SK-N-SH (cell line): ENCODE measurements around the gene CENPE. TPM values are rescaled to one million over a fixed set of nuclear protein-coding genes. Genes with fewer than 3 reads are reported as not detected.
A peak's percentile ranks its signal among the peaks of the same experiment; 100 is the strongest.
"Not testable (repeated sequence)": the region's sequence is repeated elsewhere in the genome, so short reads cannot be mapped to it uniquely, and the experiment has no call there.

ENCODE experiments used
- CTCF ChIA-PET: fragments of 300-600, 350-600 bp; formaldehyde crosslinking; extraction: SDS; loops from one replicate; lab custom pipeline; 2021; lab: Yijun Ruan, JAX
- POLR2A ChIA-PET: fragments of 350-600 bp; sonication (Branson Sonifier 250); formaldehyde crosslinking; extraction: SDS; loops from one replicate; lab custom pipeline; 2020; ENCODE audit warnings: antibody characterized with exemption, inconsistent platforms; lab: Yijun Ruan, JAX
- DNase-seq: peaks from one replicate; pipeline ENCODE4 v3.0.0; 2012
- H2AFZ ChIP-seq: fragments of 200-600 bp; sonication (generic); 2 replicates; pipeline ENCODE4 v1.8.1; 2016; ENCODE audit warnings: antibody characterized with exemption, mild to moderate bottlenecking, low read depth
- H3F3A ChIP-seq: fragments of 200-600 bp; sonication (generic); replicated peaks from 2 replicates; pipeline ENCODE3; 2016; ENCODE audit warnings: antibody characterized with exemption, mild to moderate bottlenecking; ENCODE audit not compliant: insufficient read depth
- H3K27ac ChIP-seq, 2 experiments: fragments of 200-500 bp in 1 of 2; fragments of 200-600 bp in 1 of 2; sonication (Bioruptor generic) in 1 of 2; sonication (generic), shearing (Covaris generic) in 1 of 2; 2 replicates each; pipeline versions ENCODE4 v1.5.1 to v1.6.1; 2014 to 2016; ENCODE audit warnings: low read depth in 2 of 2, inconsistent platforms in 1 of 2, low read length in 1 of 2, mild to moderate bottlenecking in 1 of 2, mixed read lengths in 1 of 2
- H3K27me3 ChIP-seq: fragments of 200-600 bp; sonication (generic), shearing (Covaris generic); 2 replicates; pipeline ENCODE4 v1.6.1; 2016; ENCODE audit warnings: mixed run types; ENCODE audit not compliant: insufficient read depth
- H3K36me3 ChIP-seq, 2 experiments: fragments of 200-500 bp in 1 of 2; fragments of 200-600 bp in 1 of 2; sonication (Bioruptor generic) in 1 of 2; sonication (generic) in 1 of 2; replicated peaks in 1 of 2; 2 replicates each; pipeline versions ENCODE3 to v1.5.1; 2014 to 2016; ENCODE audit warnings: low read length in 1 of 2, mild to moderate bottlenecking in 1 of 2; ENCODE audit not compliant: insufficient read depth in 2 of 2, control insufficient read depth in 1 of 2
- H3K4me1 ChIP-seq, 2 experiments: fragments of 200-500 bp in 1 of 2; fragments of 200-600 bp in 1 of 2; sonication (Bioruptor generic) in 1 of 2; sonication (generic), shearing (Covaris generic) in 1 of 2; 2 replicates each; pipeline versions ENCODE4 v1.5.1 to v1.6.1; 2014 to 2016; ENCODE audit warnings: low read depth in 1 of 2, low read length in 1 of 2, mixed run types in 1 of 2; ENCODE audit not compliant: insufficient read depth in 2 of 2, control insufficient read depth in 1 of 2
- H3K4me2 ChIP-seq: fragments of 200-600 bp; sonication (generic), shearing (Covaris generic); 2 replicates; pipeline ENCODE4 v1.6.1; 2017; ENCODE audit warnings: mixed run types
- H3K4me3 ChIP-seq, 2 experiments: fragments of 200-500 bp in 1 of 2; fragments of 200-600 bp in 1 of 2; sonication (Bioruptor generic) in 1 of 2; sonication (generic), shearing (Covaris generic) in 1 of 2; 2 replicates each; pipeline versions ENCODE4 v1.5.1 to v1.8.1; 2014 to 2016; ENCODE audit warnings: low read depth in 2 of 2, inconsistent platforms in 1 of 2, low read length in 1 of 2, mild to moderate bottlenecking in 1 of 2, mixed read lengths in 1 of 2, moderate library complexity in 1 of 2
- H3K79me2 ChIP-seq: fragments of 200-600 bp; sonication (generic); 2 replicates; pipeline ENCODE4 v1.8.1; 2017; ENCODE audit warnings: mild to moderate bottlenecking; ENCODE audit not compliant: insufficient read depth
- H3K9ac ChIP-seq: fragments of 200-600 bp; sonication (generic); 2 replicates; pipeline ENCODE4 v1.6.1; 2017; ENCODE audit warnings: mixed run types
- H3K9me2 ChIP-seq: fragments of 200-600 bp; sonication (generic); 2 replicates; pipeline ENCODE4 v1.6.1; 2017; ENCODE audit warnings: mixed run types
- H3K9me3 ChIP-seq: fragments of 200-600 bp; sonication (generic); 2 replicates; pipeline ENCODE4 v1.6.1; 2017; ENCODE audit warnings: mixed run types, mild to moderate bottlenecking, moderate library complexity
- H4K20me1 ChIP-seq: fragments of 200-600 bp; sonication (generic); 2 replicates; pipeline ENCODE4 v1.6.1; 2017; ENCODE audit warnings: mild to moderate bottlenecking, mixed run types; ENCODE audit not compliant: insufficient read depth
- NFIC ChIP-seq: IDR thresholded peaks from 2 replicates; pipeline ENCODE4 v1.4.0; 2012; ENCODE audit warnings: borderline replicate concordance
- POLR2AphosphoS5 ChIP-seq: IDR thresholded peaks from 2 replicates; pipeline ENCODE4 v1.6.1; 2012; ENCODE audit warnings: low read depth, low read length
- WGBS: methylation state at CpG from one replicate; pipeline ENCODE4 v1.1.6; 2017; ENCODE audit warnings: low lambda C conversion rate; 5-methylcytosine and 5-hydroxymethylcytosine counted together
- polyA plus RNA-seq, 3 experiments: library from polyadenylated mRNA; depleted of rRNA; stranded (reverse); fragments of >200 nt; gene quantifications; 2 replicates each; pipeline ENCODE4 v1.2.3, GENCODE V29; 2012
- TF ChIP-seq, protein P1 (sequence below): fragments of 200-600 bp; sonication (generic); IDR thresholded peaks from 2 replicates; pipeline ENCODE4 v1.6.1; 2017; ENCODE audit warnings: antibody characterized with exemption, mild to moderate bottlenecking, moderate library complexity

CENPE gene
- polyA plus RNA-seq, 1 of the 3 experiments (the other 2 are of a cell fraction) = 1.7 TPM

DNA sequence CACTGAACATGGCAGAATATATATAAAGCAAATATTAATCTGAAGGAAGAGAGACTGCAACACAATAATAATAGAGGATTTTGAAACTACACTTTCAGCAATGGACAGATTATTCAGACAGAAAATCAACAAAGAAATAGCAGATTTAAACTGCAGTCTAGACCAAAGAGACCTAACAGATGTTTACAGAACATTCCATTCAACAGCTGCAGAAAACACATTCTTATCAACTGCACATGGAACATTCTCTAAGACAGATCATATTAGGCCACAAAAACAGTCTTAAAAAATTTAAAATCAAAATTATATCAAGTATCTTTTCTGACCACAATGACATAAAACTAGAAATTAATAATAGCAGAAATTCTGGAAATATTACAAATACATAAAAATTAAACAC lies 27.1 kb downstream of the CENPE start:
- Histone ChIP-seq H3K4me2 (no peak overlapping the region), H4K20me1 (no peaks in the 10 kb centered on the region), H2AFZ (no peak overlapping the region), H3K79me2 (peaks cover 40% of the 10 kb centered on the region), H3K27me3 (no peaks in the 10 kb centered on the region), H3K9ac (no peak overlapping the region), H3K4me1 (no peaks in the 10 kb centered on the region), H3K9me2 (no peaks in the 10 kb centered on the region), H3K4me3 (no peak overlapping the region), H3K9me3 (no peaks in the 10 kb centered on the region), H3F3A (peaks cover 19% of the 10 kb centered on the region), H3K27ac (no peak overlapping the region), H3K36me3 (peaks cover 34 to 59% of the 10 kb centered on the region in 2 experiments)
- no peak for TF ChIP-seq NFIC
- CTCF ChIA-PET = no interaction called here
- POLR2A ChIA-PET = no interaction called here
- no peak for DNase-seq

GRCh38 chr4:103169750-103170149 lies 28.4 kb downstream of the CENPE start:
- H3K4me2 ChIP-seq, H3K4me3 ChIP-seq, H3K27ac ChIP-seq, H3K9ac ChIP-seq, H3K9me3 ChIP-seq, H3K4me1 ChIP-seq, H4K20me1 ChIP-seq, H3K9me2 ChIP-seq, CTCF ChIA-PET, POLR2A ChIA-PET, H3K27me3 ChIP-seq, DNase-seq, H2AFZ ChIP-seq: not testable (repeated sequence)
- Histone ChIP-seq H3K79me2 (peaks cover 40% of the 10 kb centered on the region), H3K36me3 (peaks cover 24 to 58% of the 10 kb centered on the region in 2 experiments), H3F3A (peaks cover 14% of the 10 kb centered on the region)
- 100% methylated on average over 2 of the region's 2 CpGs for WGBS

DNA sequence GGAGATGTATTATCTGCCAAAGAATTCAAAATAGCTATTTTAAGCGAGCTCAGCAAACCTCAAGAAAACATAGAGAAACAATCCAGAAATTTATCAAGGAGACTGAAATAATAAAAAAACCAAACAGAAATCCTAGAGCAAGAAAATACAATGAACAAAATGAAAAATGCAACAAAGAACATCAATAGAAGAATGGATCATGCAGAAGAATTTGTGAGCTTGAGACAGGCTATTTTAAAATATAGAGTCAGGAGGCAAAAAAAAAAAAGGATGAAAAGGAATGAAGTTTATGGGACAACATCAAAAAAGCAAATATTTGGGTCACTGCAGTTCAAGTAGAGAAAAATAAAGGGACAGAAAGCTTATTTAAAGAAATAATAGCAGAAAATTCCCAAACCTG lies 29.1 kb downstream of the CENPE start:
- ChIA-PET CTCF (interaction anchor here (0.7 to 1.5 kb wide), 2 partner anchors 8 to 36 kb away, joined by 3 read pairs; no protein-coding TSS in a partner anchor), POLR2A (no interaction called here)
- H3K9ac ChIP-seq = no peak overlapping the region
- no peak overlapping the region for H3K27ac ChIP-seq
- H3K4me2 ChIP-seq = no peak overlapping the region
- DNase-seq = no peak
- H2AFZ ChIP-seq = no peak overlapping the region
- no peak overlapping the region for H3K4me3 ChIP-seq
- no peaks in the 10 kb centered on the region for H3K27me3 ChIP-seq
- H3K4me1 ChIP-seq = no peaks in the 10 kb centered on the region
- WGBS = 97% methylated on average over 1 of the region's 1 CpG
- peaks cover 38% of the 10 kb centered on the region for H3K79me2 ChIP-seq
- no peaks in the 10 kb centered on the region for H3K9me3 ChIP-seq
- H3F3A ChIP-seq = peaks cover 11% of the 10 kb centered on the region
- no peaks in the 10 kb centered on the region for H4K20me1 ChIP-seq
- no peaks in the 10 kb centered on the region for H3K9me2 ChIP-seq
- peaks cover 20 to 52% of the 10 kb centered on the region in 2 experiments for H3K36me3 ChIP-seq
- TF ChIP-seq POLR2AphosphoS5 = no peak

- Histone ChIP-seq H3K36me3 (peaks cover 32 to 64% of the 10 kb centered on the region in 2 experiments), H3K4me3 (no peak overlapping the region), H2AFZ (peak overlapping the region; percentile 58; the same call in 1 of the 2 replicates), H3K27ac (no peak overlapping the region), H3K9ac (no peak overlapping the region), H4K20me1 (no peaks in the 10 kb centered on the region), H3K27me3 (no peaks in the 10 kb centered on the region), H3F3A (no peaks in the 10 kb centered on the region), H3K4me1 (0 out of 4 replicates have a peak, but pooled peaks cover 0 to 4% of the 10 kb centered on the region in 2 experiments), H3K9me3 (no peaks in the 10 kb centered on the region), H3K9me2 (no peaks in the 10 kb centered on the region), H3K4me2 (no peak overlapping the region), H3K79me2 (0 out of 2 replicates have a peak, but pooled peaks cover 5% of the 10 kb centered on the region)
- ChIA-PET POLR2A (no interaction called here), CTCF (no interaction called here)
- TF ChIP-seq, protein P1, sequence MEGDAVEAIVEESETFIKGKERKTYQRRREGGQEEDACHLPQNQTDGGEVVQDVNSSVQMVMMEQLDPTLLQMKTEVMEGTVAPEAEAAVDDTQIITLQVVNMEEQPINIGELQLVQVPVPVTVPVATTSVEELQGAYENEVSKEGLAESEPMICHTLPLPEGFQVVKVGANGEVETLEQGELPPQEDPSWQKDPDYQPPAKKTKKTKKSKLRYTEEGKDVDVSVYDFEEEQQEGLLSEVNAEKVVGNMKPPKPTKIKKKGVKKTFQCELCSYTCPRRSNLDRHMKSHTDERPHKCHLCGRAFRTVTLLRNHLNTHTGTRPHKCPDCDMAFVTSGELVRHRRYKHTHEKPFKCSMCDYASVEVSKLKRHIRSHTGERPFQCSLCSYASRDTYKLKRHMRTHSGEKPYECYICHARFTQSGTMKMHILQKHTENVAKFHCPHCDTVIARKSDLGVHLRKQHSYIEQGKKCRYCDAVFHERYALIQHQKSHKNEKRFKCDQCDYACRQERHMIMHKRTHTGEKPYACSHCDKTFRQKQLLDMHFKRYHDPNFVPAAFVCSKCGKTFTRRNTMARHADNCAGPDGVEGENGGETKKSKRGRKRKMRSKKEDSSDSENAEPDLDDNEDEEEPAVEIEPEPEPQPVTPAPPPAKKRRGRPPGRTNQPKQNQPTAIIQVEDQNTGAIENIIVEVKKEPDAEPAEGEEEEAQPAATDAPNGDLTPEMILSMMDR = no peak
- no peak for DNase-seq
- 98% methylated on average over 2 of the region's 2 CpGs for WGBS
Observed at GRCh38 chr4:103162176-103162575, 36.0 kb downstream of the CENPE start.
